Smooth muscle cell (in vitro differentiated cells): Measurements from ENCODE around the gene SERPINA4. TPM values are rescaled to one million over a fixed set of nuclear protein-coding genes. Genes with fewer than 3 reads are reported as not detected.
"Not testable (repeated sequence)": the region's sequence is repeated elsewhere in the genome, so short reads cannot be mapped to it uniquely, and the experiment has no call there.

Source experiments
- DNase-seq: peaks from one replicate; lab custom pipeline; 2025; ENCODE audit not compliant: unreplicated experiment; lab: John Stamatoyannopoulos, UW
- H2AFZ ChIP-seq: fragments of 200-600 bp; sonication (generic); 2 replicates; pipeline ENCODE4 v1.6.0; 2016; ENCODE audit warnings: antibody characterized with exemption, low read depth, mild to moderate bottlenecking
- H3F3A ChIP-seq: fragments of 200-600 bp; sonication (generic); 2 replicates; pipeline ENCODE4 v1.6.0; 2017; ENCODE audit warnings: antibody characterized with exemption, low read depth
- H3K27ac ChIP-seq: fragments of 200-600 bp; sonication (generic); 2 replicates; pipeline ENCODE4 v1.5.1; 2016; ENCODE audit warnings: low read depth, mild to moderate bottlenecking
- H3K27me3 ChIP-seq: fragments of 200-600 bp; sonication (generic); 2 replicates; pipeline ENCODE4 v1.6.1; 2016; ENCODE audit warnings: low read depth, mild to moderate bottlenecking
- H3K36me3 ChIP-seq: fragments of 200-600 bp; sonication (generic); 2 replicates; pipeline ENCODE4 v1.5.1; 2016; ENCODE audit warnings: low read depth
- H3K4me1 ChIP-seq: fragments of 200-600 bp; sonication (generic); 2 replicates; pipeline ENCODE4 v1.5.1; 2016; ENCODE audit warnings: low read depth
- H3K4me2 ChIP-seq: fragments of 200-600 bp; sonication (generic); 2 replicates; pipeline ENCODE4 v1.6.0; 2016; ENCODE audit warnings: mild to moderate bottlenecking
- H3K4me3 ChIP-seq: fragments of 200-600 bp; sonication (generic); 2 replicates; pipeline ENCODE4 v1.5.1; 2016; ENCODE audit warnings: mild to moderate bottlenecking
- H3K79me2 ChIP-seq: fragments of 200-600 bp; sonication (generic); 2 replicates; pipeline ENCODE4 v1.6.0; 2016; ENCODE audit warnings: low read depth, mild to moderate bottlenecking
- H3K9ac ChIP-seq: fragments of 200-600 bp; sonication (generic); 2 replicates; pipeline ENCODE4 v1.6.0; 2016; ENCODE audit warnings: low read depth
- H3K9me3 ChIP-seq: fragments of 200-600 bp; sonication (generic); replicated peaks from 2 replicates; pipeline ENCODE4 v1.5.1; 2016; ENCODE audit warnings: low read depth
- H4K20me1 ChIP-seq: fragments of 200-600 bp; sonication (generic); 2 replicates; pipeline ENCODE4 v1.6.0; 2016; ENCODE audit warnings: low read depth
- CTCF ChIP-seq: fragments of 200-600 bp; sonication (generic); IDR thresholded peaks from 2 replicates; pipeline ENCODE4 v1.5.1; 2017; ENCODE audit warnings: borderline replicate concordance, mild to moderate bottlenecking, antibody characterized with exemption; ENCODE audit not compliant: insufficient read depth, poor library complexity, severe bottlenecking
- whole genome bisulfite sequencing: methylation state at CpG from one replicate; pipeline ENCODE4 v1.1.7; 2016; ENCODE audit warnings: low lambda C conversion rate; 5-methylcytosine and 5-hydroxymethylcytosine counted together
- polyA plus RNA-seq: library from polyadenylated mRNA; unstranded; fragments of >200 nt; fragmentation: Nextera tagmentation; extraction: Ambion mirVana; gene quantifications from 2 replicates; pipeline ENCODE4 v1.2.1, GENCODE V29; 2016
- total RNA-seq: library from RNA; depleted of rRNA; stranded (reverse); fragments of >200 nt; gene quantifications from 2 replicates; pipeline ENCODE4 v1.2.3, GENCODE V29; 2014

Gene SERPINA4
- total and polyA plus RNA-seq, 2 experiments from 2014 or later, result not detected

- Histone ChIP-seq H3K79me2 (no peaks in the 10 kb centered on the region), H3K36me3 (no peaks in the 10 kb centered on the region), H3K27ac (no peak overlapping the region), H3K4me1 (peaks cover 3% of the 10 kb centered on the region), H2AFZ (no peak overlapping the region), H4K20me1 (no peaks in the 10 kb centered on the region), H3K27me3 (no peaks in the 10 kb centered on the region), H3K9me3 (no peaks in the 10 kb centered on the region), H3F3A (no peaks in the 10 kb centered on the region), H3K4me3 (no peak overlapping the region), H3K9ac (no peak overlapping the region), H3K4me2 (no peak overlapping the region)
- DNase-seq, result no peak
- no peak for TF ChIP-seq CTCF
- WGBS, result 87% methylated on average over 3 of the region's 3 CpGs
These were observed 44.1 kb downstream of the SERPINA4 start for GRCh38 chr14:94605361-94605760.

GRCh38 chr14:94608966-94609365, 47.7 kb downstream of the SERPINA4 start:
- H3K9ac ChIP-seq, DNase-seq, H3K9me3 ChIP-seq, H3K27ac ChIP-seq, H3K79me2 ChIP-seq, H3K4me1 ChIP-seq, H3F3A ChIP-seq, H4K20me1 ChIP-seq, H3K4me2 ChIP-seq, H2AFZ ChIP-seq, H3K27me3 ChIP-seq, H3K36me3 ChIP-seq, H3K4me3 ChIP-seq: not testable (repeated sequence)
- WGBS, result 87% methylated on average over 1 of the region's 1 CpG

GRCh38 chr14:94611179-94611578, 49.9 kb downstream of the SERPINA4 start:
- no peak for TF ChIP-seq CTCF
- H3K27ac ChIP-seq, result no peak overlapping the region
- H3K4me3 ChIP-seq, result no peak overlapping the region
- no peak overlapping the region for H2AFZ ChIP-seq
- H3K4me1 ChIP-seq, result peaks cover 6% of the 10 kb centered on the region
- no peak for DNase-seq
- no peak overlapping the region for H3K9ac ChIP-seq
- no peaks in the 10 kb centered on the region for H4K20me1 ChIP-seq
- H3K27me3 ChIP-seq, result no peaks in the 10 kb centered on the region
- 97% methylated on average over 5 of the region's 5 CpGs for WGBS
- H3K9me3 ChIP-seq, result no peaks in the 10 kb centered on the region
- no peaks in the 10 kb centered on the region for H3F3A ChIP-seq
- no peak overlapping the region for H3K4me2 ChIP-seq
- no peaks in the 10 kb centered on the region for H3K36me3 ChIP-seq
- no peaks in the 10 kb centered on the region for H3K79me2 ChIP-seq

GRCh38 chr14:94612174-94612573, 50.9 kb downstream of the SERPINA4 start, which contains the start of gene SERPINA3:
TSS of gene SERPINA3 (plus strand) at chr14:94612391. CDS start at chr14:94614442, 2,051 bp downstream.
- TF ChIP-seq CTCF, result no peak
- Histone ChIP-seq H3F3A (no peaks in the 10 kb centered on the region), H3K4me3 (no peak within 1 kb of the TSS), H3K9ac (no peak within 1 kb of the TSS), H4K20me1 (no peaks in the 10 kb centered on the region), H3K27ac (no peak within 1 kb of the TSS), H3K27me3 (no peaks in the 10 kb centered on the region), H2AFZ (no peak within 1 kb of the TSS), H3K4me2 (no peak within 1 kb of the TSS), H3K4me1 (peaks cover 6% of the 10 kb centered on the region), H3K79me2 (no peaks in the 10 kb centered on the region), H3K36me3 (no peaks in the 10 kb centered on the region), H3K9me3 (no peaks in the 10 kb centered on the region)
- 47% methylated on average over 4 of the region's 4 CpGs for WGBS
- DNase-seq, result no peak
